A549 treated with dexamethasone at 1 μM for 4 hours (cell line): Measurements from ENCODE around the gene UBE2Z. TPM values are rescaled to one million over a fixed set of nuclear protein-coding genes. Genes with fewer than 3 reads are reported as not detected.

Source experiments
- total RNA-seq: library from RNA; stranded (reverse); fragments of 200-300 nt; extraction: Qiagen RNA extraction; gene quantifications from 5 replicates; pipeline ENCODE4 v1.2.3, GENCODE V29; 2022

The UBE2Z gene
- total RNA-seq = 117 to 131 TPM (median 125 TPM) in 5 replicates

GRCh38 chr17:48908047-48908843 is at the start of gene UBE2Z:
TSS of gene UBE2Z (plus strand) at chr17:48908407. CDS start at chr17:48908504, 97 bp downstream.

GRCh38 chr17:48944515-48945260 is 36.5 kb downstream of the UBE2Z start, which contains the start of gene SNF8:
TSS of gene SNF8 (minus strand) at chr17:48944842. CDS start at chr17:48944734, 108 bp downstream.

Other genes with a start within 250 kb of the UBE2Z start
- gene PRAC1, start 185.9 kb upstream of the UBE2Z start, total RNA-seq = not detected in 5 replicates
- gene PRAC2, start 185.2 kb upstream of the UBE2Z start, total RNA-seq = not detected in 5 replicates
- gene HOXB13, start 179.7 kb upstream of the UBE2Z start, total RNA-seq = 1.6 to 2.3 TPM (median 2.0 TPM) in 5 replicates
- 0.56 to 1.1 TPM (median 0.70 TPM) in 5 replicates for gene TTLL6, start 91.2 kb upstream of the UBE2Z start, total RNA-seq
- 76.5 to 92.9 TPM (median 91.9 TPM) in 5 replicates for gene CALCOCO2, start 77.4 kb upstream of the UBE2Z start, total RNA-seq
- gene ATP5MC1, start 15.6 kb upstream of the UBE2Z start, total RNA-seq = 449 to 777 TPM (median 534 TPM) in 5 replicates
- 282 to 307 TPM (median 283 TPM) in 5 replicates for gene SNF8, start 36.4 kb downstream of the UBE2Z start, total RNA-seq
- 3.5 to 5.6 TPM (median 4.5 TPM) in 5 replicates for gene GIP, start 60.2 kb downstream of the UBE2Z start, total RNA-seq
- 49.8 to 95.2 TPM (median 92.0 TPM) in 5 replicates for gene IGF2BP1, start 89.0 kb downstream of the UBE2Z start, total RNA-seq
- 0.36 to 0.52 TPM (median 0.38 TPM) in 5 replicates for gene B4GALNT2, start 224.4 kb downstream of the UBE2Z start, total RNA-seq